ENCODE measurements around the gene IL22RA1. TPM values are rescaled to one million over a fixed set of nuclear protein-coding genes. Genes with fewer than 3 reads are reported as not detected.

The IL22RA1 gene
- total RNA-seq, 1 experiment from 2014 or later = 0.28 TPM

GRCh38 chr1:24139222-24139489 is 3.8 kb downstream of the IL22RA1 start (continued):
- no peak for TF ChIP-seq NR1H2 (CRISPR knock-in tag; IDR thresholded peaks at IDR 0.05)

- CTCF ChIA-PET = interaction anchor here (0.9 kb wide), 1 partner anchor 17 kb away, joined by 3 read pairs; no protein-coding TSS in a partner anchor
- no peak overlapping the region for H3K27ac Mint-ChIP-seq
- H3K9me3 Mint-ChIP-seq = peaks cover 6% of the 10 kb centered on the region
- no peak overlapping the region for H3K4me3 Mint-ChIP-seq
- POLR2A ChIA-PET = no interaction called here
- no peak for ATAC-seq
- no peaks in the 10 kb centered on the region for H3K36me3 Mint-ChIP-seq
- H3K27me3 Mint-ChIP-seq (ENCODE audit: low read depth) = no peaks in the 10 kb centered on the region
- H3K4me1 Mint-ChIP-seq = peaks cover 4% of the 10 kb centered on the region; the same call in 1 of the 2 replicates
- no peak for DNase-seq (ENCODE audit: low spot score)
- TF ChIP-seq ZBTB43 (CRISPR knock-in tag; IDR thresholded peaks at IDR 0.05) (no peak), MYBL2 (CRISPR knock-in tag; IDR thresholded peaks at IDR 0.05) (no peak), HMGXB4 (CRISPR knock-in tag; IDR thresholded peaks at IDR 0.05) (no peak), JAZF1 (CRISPR knock-in tag; IDR thresholded peaks at IDR 0.05) (no peak), ZNF396 (CRISPR knock-in tag; IDR thresholded peaks at IDR 0.05; ENCODE audit: borderline replicate concordance) (no peak), CREB1 (CRISPR knock-in tag; IDR thresholded peaks at IDR 0.05) (no peak), ZSCAN18 (CRISPR knock-in tag; IDR thresholded peaks at IDR 0.05) (no peak), ERG (CRISPR knock-in tag; IDR thresholded peaks at IDR 0.05) (no peak), PREB (CRISPR knock-in tag; IDR thresholded peaks at IDR 0.05; ENCODE audit: borderline replicate concordance) (no peak), CBFB (CRISPR knock-in tag; IDR thresholded peaks at IDR 0.05; ENCODE audit: low read depth) (no peak), AR (CRISPR knock-in tag; IDR thresholded peaks at IDR 0.05) (no peak), ZNF671 (CRISPR knock-in tag; IDR thresholded peaks at IDR 0.05) (no peak), ZNF416 (CRISPR knock-in tag; IDR thresholded peaks at IDR 0.05) (no peak), FOXK1 (CRISPR knock-in tag; IDR thresholded peaks at IDR 0.05) (no peak), ZNF532 (CRISPR knock-in tag; IDR thresholded peaks at IDR 0.05; ENCODE audit: borderline replicate concordance) (no peak), E2F1 (CRISPR knock-in tag; IDR thresholded peaks at IDR 0.05) (no peak), ZNF512 (CRISPR knock-in tag; IDR thresholded peaks at IDR 0.05; ENCODE audit: borderline replicate concordance) (no peak)
These were observed 4.3 kb downstream of the IL22RA1 start for GRCh38 chr1:24138476-24139221.
